IPS-11a (cell line): Measurements from ENCODE around the gene HNRNPL.
A peak's percentile ranks its signal among the peaks of the same experiment; 100 is the strongest.
"Not testable (repeated sequence)": the region's sequence is repeated elsewhere in the genome, so short reads cannot be mapped to it uniquely, and the experiment has no call there.

ENCODE experiments used
- H3K4me3 ChIP-seq: one replicate; pipeline ENCODE4 v1.5.1; 2013; ENCODE audit warnings: low read depth, low read length, control low read depth

HNRNPL gene

GRCh38 chr19:38831142-38831605, 18.6 kb downstream of the HNRNPL start:
- peak overlapping the region; percentile 73 for H3K4me3 ChIP-seq

- H3K4me3 ChIP-seq: no peak overlapping the region
These were observed 19.6 kb downstream of the HNRNPL start for GRCh38 chr19:38830039-38830733.

GRCh38 chr19:38829203-38829602, 20.6 kb downstream of the HNRNPL start:
- not testable (repeated sequence) for H3K4me3 ChIP-seq

- no peak overlapping the region for H3K4me3 ChIP-seq
These were observed 22.8 kb downstream of the HNRNPL start for GRCh38 chr19:38826856-38827551.

- not testable (repeated sequence) for H3K4me3 ChIP-seq
These were observed 23.9 kb downstream of the HNRNPL start for GRCh38 chr19:38825936-38826335.

GRCh38 chr19:38821230-38821825, 28.5 kb downstream of the HNRNPL start:
- H3K4me3 ChIP-seq: not testable (repeated sequence)

GRCh38 chr19:38819231-38819920, 30.4 kb downstream of the HNRNPL start:
- no peak overlapping the region for H3K4me3 ChIP-seq

GRCh38 chr19:38817081-38817480, 32.7 kb downstream of the HNRNPL start:
- H3K4me3 ChIP-seq: no peak overlapping the region

- no peak overlapping the region for H3K4me3 ChIP-seq
These were observed 33.5 kb downstream of the HNRNPL start for GRCh38 chr19:38816131-38816750.

GRCh38 chr19:38815059-38816001, 34.5 kb downstream of the HNRNPL start:
- no peak overlapping the region for H3K4me3 ChIP-seq

- H3K4me3 ChIP-seq: not testable (repeated sequence)
These were observed 35.9 kb downstream of the HNRNPL start for GRCh38 chr19:38813932-38814331.

GRCh38 chr19:38813323-38813722, 36.5 kb downstream of the HNRNPL start:
- no peak overlapping the region for H3K4me3 ChIP-seq

- H3K4me3 ChIP-seq: no peak within 1 kb of the TSS
These were observed 36.9 kb downstream of the HNRNPL start, which contains the start of gene LGALS4 for GRCh38 chr19:38812841-38813320. Gene LGALS4, minus strand, starts transcription at chr19:38812945. Its CDS starts 59 bp downstream, at chr19:38812886.

- H3K4me3 ChIP-seq: no peak overlapping the region
These were observed 37.6 kb downstream of the HNRNPL start for GRCh38 chr19:38812009-38812840.

- H3K4me3 ChIP-seq: no peak overlapping the region
These were observed 40.1 kb downstream of the HNRNPL start for GRCh38 chr19:38809592-38810252.

GRCh38 chr19:38808741-38809140, 41.0 kb downstream of the HNRNPL start:
- H3K4me3 ChIP-seq: no peak overlapping the region

- not testable (repeated sequence) for H3K4me3 ChIP-seq
These were observed 42.2 kb downstream of the HNRNPL start for GRCh38 chr19:38807374-38808098.

- H3K4me3 ChIP-seq: no peak overlapping the region
These were observed 43.4 kb downstream of the HNRNPL start for GRCh38 chr19:38806371-38806770.
